PC-3 (cell line): ENCODE measurements around the gene TOMM40L. TPM values are rescaled to one million over a fixed set of nuclear protein-coding genes. Genes with fewer than 3 reads are reported as not detected.

Source experiments
- ATAC-seq: fragments of 200-7000 bp; cut with Tn5 transposase; 2 replicates; pipeline ENCODE4 v1.9.1; 2020; ENCODE audit warnings: mild to moderate bottlenecking, moderate library complexity
- Bru-seq: library from RNA; stranded (reverse); fragments of 400-500 nt; gene quantifications from one replicate; lab custom pipeline; 2021; lab: Mats Ljungman, UMichigan
- BruChase-seq, 2 experiments: library from RNA; stranded (reverse); fragments of 400-500 nt; gene quantifications; one replicate each; lab custom pipeline; 2021; lab: Mats Ljungman, UMichigan
- BruUV-seq: library from RNA; stranded (reverse); fragments of 400-500 nt; replicated peaks from 2 replicates; lab custom pipeline; 2021; lab: Mats Ljungman, UMichigan
- CTCF ChIA-PET: fragments of 300-600 bp; sonication (Branson Sonifier 250); formaldehyde crosslinking; loops from one replicate; lab custom pipeline; 2022; ENCODE audit warnings: antibody characterized with exemption; lab: Charles Lee
- POLR2A ChIA-PET: fragments of 300-600 bp; sonication (Branson Sonifier 250); formaldehyde crosslinking; loops from one replicate; lab custom pipeline; 2022; ENCODE audit warnings: antibody characterized with exemption; ENCODE audit not compliant: unreplicated experiment; lab: Charles Lee
- DNase-seq: peaks from one replicate; pipeline ENCODE4 v3.0.0-alpha.2; 2015
- H2AFZ ChIP-seq: fragments of 300-600 bp; sonication (generic); 2 replicates; pipeline ENCODE4 v1.6.0; 2016; ENCODE audit warnings: antibody characterized with exemption, low read length
- H3F3A ChIP-seq: fragments of 300-600 bp; sonication (generic); one replicate; pipeline ENCODE4 v1.6.0; 2017; ENCODE audit warnings: antibody characterized with exemption, low read length, control low read depth, mild to moderate bottlenecking; ENCODE audit not compliant: unreplicated experiment
- H3K27ac ChIP-seq: fragments of 300-600 bp; sonication (generic); 2 replicates; pipeline ENCODE4 v1.5.1; 2016; ENCODE audit warnings: mild to moderate bottlenecking, low read length
- H3K27me3 ChIP-seq: fragments of 300-600 bp; sonication (generic); 2 replicates; pipeline ENCODE4 v1.6.1; 2016; ENCODE audit warnings: low read length, mixed read lengths
- H3K36me3 ChIP-seq: fragments of 300-600 bp; sonication (generic); 2 replicates; pipeline ENCODE4 v1.6.1; 2016; ENCODE audit warnings: low read depth, mixed run types, low read length, mixed read lengths
- H3K4me1 ChIP-seq: fragments of 300-600 bp; sonication (generic); 2 replicates; pipeline ENCODE4 v1.5.1; 2016; ENCODE audit warnings: low read length; ENCODE audit not compliant: insufficient read depth
- H3K4me2 ChIP-seq: fragments of 300-600 bp; sonication (generic); 2 replicates; pipeline ENCODE4 v1.6.0; 2016; ENCODE audit warnings: low read length
- H3K4me3 ChIP-seq: fragments of 300-600 bp; sonication (generic); 2 replicates; pipeline ENCODE4 v1.5.1; 2016; ENCODE audit warnings: mild to moderate bottlenecking, low read length, mixed read lengths
- H3K79me2 ChIP-seq: fragments of 300-600 bp; sonication (generic); 2 replicates; pipeline ENCODE4 v1.6.1; 2017; ENCODE audit warnings: low read length, mixed read lengths
- H3K9ac ChIP-seq: fragments of 300-600 bp; sonication (generic); 2 replicates; pipeline ENCODE4 v1.6.0; 2016; ENCODE audit warnings: mild to moderate bottlenecking, low read length
- H3K9me2 ChIP-seq: fragments of 300-600 bp; sonication (generic); replicated peaks from 2 replicates; pipeline ENCODE4 v1.6.1; 2016; ENCODE audit warnings: mixed run types, low read length, mixed read lengths
- H3K9me3 ChIP-seq: fragments of 300-600 bp; sonication (generic); 2 replicates; pipeline ENCODE4 v1.6.1; 2016; ENCODE audit warnings: low read length, mixed read lengths
- H4K20me1 ChIP-seq: fragments of 300-600 bp; sonication (generic); 2 replicates; pipeline ENCODE4 v1.6.1; 2016; ENCODE audit warnings: low read length, mixed read lengths
- CTCF ChIP-seq: fragments of 300-600 bp; sonication (generic); conservative IDR thresholded peaks from 2 replicates; pipeline ENCODE4 v1.5.1; 2017; ENCODE audit warnings: antibody characterized with exemption, low read depth, mild to moderate bottlenecking, low read length
- EZH2 ChIP-seq: fragments of 300-600 bp; sonication (generic); IDR thresholded peaks from one replicate; pipeline ENCODE4 v1.6.1; 2017; ENCODE audit warnings: antibody characterized with exemption, mild to moderate bottlenecking, low read length; ENCODE audit not compliant: unreplicated experiment
- EZH2phosphoT487 ChIP-seq: fragments of 300-600 bp; sonication (generic); IDR thresholded peaks from 2 replicates; pipeline ENCODE4 v1.6.1; 2018; ENCODE audit warnings: mild to moderate bottlenecking, antibody characterized with exemption, low read length, borderline replicate concordance
- intact Hi-C: fragments of 100-400 bp; cut with micrococcal nuclease; formaldehyde crosslinking; loops from 2 replicates; pipeline ENCODE4 v1.9.0; 2023
- long read RNA-seq: library from polyadenylated mRNA; unstranded; transcript quantifications from one replicate; pipeline ENCODE4 v2.0.0, GENCODE V29; 2021; ENCODE audit not compliant: unreplicated experiment
- total RNA-seq: library from RNA; depleted of rRNA; stranded (reverse); fragments of >200 nt; gene quantifications from 2 replicates; pipeline ENCODE4 v1.2.3, GENCODE V29; 2014; rRNA removed

TOMM40L gene
- 23.2 and 26.1 TPM in 2 replicates for total RNA-seq
- percentile 84 among the genes with signal in this experiment for Bru-seq, nascent RNA
- BruChase-seq, experiment 1, labeled RNA remaining after a 6-hour chase, result percentile 90 among the genes with signal in this experiment
- BruChase-seq, experiment 2, labeled RNA remaining after a 2-hour chase, result percentile 79 among the genes with signal in this experiment
- long read RNA-seq, transcript TOMM40L-202 (10 exons, 2,708 nt), result major isoform, 9 of 22 reads
- long read RNA-seq, partial matches to known transcripts, result 2 of 22 reads
- long read RNA-seq, other reads (novel, unspliced or antisense), result 8 of 22 reads

- H3F3A ChIP-seq, result no peaks in the 10 kb centered on the region
- H3K9me2 ChIP-seq, result no peaks in the 10 kb centered on the region
- H4K20me1 ChIP-seq, result no peaks in the 10 kb centered on the region
- ChIA-PET POLR2A (interaction anchor here (0.5 to 1.0 kb wide), 8 partner anchors 56 to 1032 kb away, joined by 3 to 7 read pairs (median 5); no protein-coding TSS in a partner anchor), CTCF (interaction anchor here (0.6 to 3.0 kb wide), 23 partner anchors 8 to 1276 kb away, joined by 3 to 39 read pairs (median 6); partner anchors contain the start of genes NDUFS2, PPOX and SDHC)
- H3K27me3 ChIP-seq, result no peaks in the 10 kb centered on the region
- DNase-seq (peak; percentile 100), ATAC-seq (peak; percentile 89)
- no peak for TF ChIP-seq EZH2phosphoT487
- TF ChIP-seq EZH2, result no peak
- TF ChIP-seq CTCF, result peak; percentile 75
- H3K9me3 ChIP-seq, result no peaks in the 10 kb centered on the region
- peak within 1 kb of the TSS; percentile 85 for H2AFZ ChIP-seq
- BruUV-seq, result no TSS peak
- H3K4me3 ChIP-seq, result peak within 1 kb of the TSS; percentile 79
- intact Hi-C loops, result loop anchor here (1.0 to 2.0 kb wide), 4 partner anchors 15 to 89 kb away; partner anchors contain the start of genes NDUFS2 and SDHC
- H3K79me2 ChIP-seq, result peaks cover 16% of the 10 kb centered on the region
- H3K4me2 ChIP-seq, result peak within 1 kb of the TSS; percentile 82
- peaks cover 22% of the 10 kb centered on the region for H3K36me3 ChIP-seq
- peaks cover 26% of the 10 kb centered on the region for H3K4me1 ChIP-seq
- peak within 1 kb of the TSS; percentile 33 for H3K27ac ChIP-seq
- H3K9ac ChIP-seq, result peak within 1 kb of the TSS; percentile 80
These were observed at the start of gene TOMM40L for GRCh38 chr1:161225534-161226319. TOMM40L (plus strand) TSS chr1:161226060; CDS start chr1:161226490, 430 bp downstream.

- ChIA-PET POLR2A (interaction anchor here (0.7 kb wide), 1 partner anchor 14 kb away, joined by 3 read pairs; no protein-coding TSS in a partner anchor), CTCF (interaction anchor here (1.3 kb wide), 1 partner anchor 11 kb away, joined by 5 read pairs; the partner anchor contains the start of gene PPOX)
- no peak overlapping the region; the same call in 1 of the 2 replicates for H3K27ac ChIP-seq
- intact Hi-C loops, result no loop called here
- H2AFZ ChIP-seq, result peak overlapping the region; percentile 89
- peaks cover 34% of the 10 kb centered on the region; the same call in 1 of the 2 replicates for H3K36me3 ChIP-seq
- no peaks in the 10 kb centered on the region for H3K27me3 ChIP-seq
- H3K4me1 ChIP-seq, result peaks cover 18% of the 10 kb centered on the region
- peaks cover 19% of the 10 kb centered on the region for H3K79me2 ChIP-seq
- no TSS peak for BruUV-seq
- H3K4me3 ChIP-seq, result peak overlapping the region; percentile 87
- ATAC-seq (peak; percentile 41), DNase-seq (no peak)
- TF ChIP-seq EZH2phosphoT487, result no peak
- no peak for TF ChIP-seq EZH2
- no peak for TF ChIP-seq CTCF
- no peaks in the 10 kb centered on the region for H3F3A ChIP-seq
- no peaks in the 10 kb centered on the region for H3K9me2 ChIP-seq
- peak overlapping the region; percentile 94 for H3K4me2 ChIP-seq
- no peaks in the 10 kb centered on the region for H4K20me1 ChIP-seq
- peak overlapping the region; percentile 80 for H3K9ac ChIP-seq
- no peaks in the 10 kb centered on the region for H3K9me3 ChIP-seq
These were observed 49.3 kb upstream of the TOMM40L start for GRCh38 chr1:161176468-161177111.
